Gastrocnemius medialis (tissue), 4 donors: Measurements from ENCODE around the gene RIPK4. TPM values are rescaled to one million over a fixed set of nuclear protein-coding genes. Genes with fewer than 3 reads are reported as not detected.

ENCODE experiments used
- ATAC-seq, 2 donors: fragments of 150-250 bp; one replicate each; pipeline ENCODE4 v1.9.1; 2016
- DNase-seq, 2 donors: peaks; one replicate each; pipeline ENCODE4 v3.0.0-alpha.2; 2019
- H3K27ac ChIP-seq, 4 donors: fragments of 200-600 bp; sonication (generic); 1 replicate in 1 of 4; 2 replicates in 3 of 4; pipeline ENCODE4 v1.5.1; 2016 to 2018; ENCODE audit warnings: mild to moderate bottlenecking in 2 of 4, moderate library complexity in 1 of 4
- H3K27me3 ChIP-seq, 3 donors: fragments of 200-600 bp; sonication (generic) in 2 of 3; 1 replicate in 1 of 3; 2 replicates in 2 of 3; pipeline versions ENCODE4 v1.5.1 to v1.6.0; 2016 to 2019; ENCODE audit warnings: mild to moderate bottlenecking in 1 of 3, moderate library complexity in 1 of 3
- H3K36me3 ChIP-seq, 2 donors: fragments of 200-600 bp; sonication (generic) in 1 of 2; one replicate each; pipeline ENCODE4 v1.5.1; 2017 to 2018
- H3K4me1 ChIP-seq, 2 donors: fragments of 200-600 bp; sonication (generic) in 1 of 2; one replicate each; pipeline ENCODE4 v1.5.1; 2016 to 2017; ENCODE audit warnings: mild to moderate bottlenecking in 2 of 2
- H3K4me3 ChIP-seq, 4 donors: fragments of 200-600 bp; sonication (generic) in 3 of 4; 1 replicate in 1 of 4; 2 replicates in 3 of 4; pipeline ENCODE4 v1.5.1; 2016 to 2019; ENCODE audit warnings: mild to moderate bottlenecking in 2 of 4
- H3K9me3 ChIP-seq, 3 donors: fragments of 200-600 bp; sonication (generic) in 2 of 3; 1 replicate in 1 of 3; 2 replicates in 2 of 3; pipeline ENCODE4 v1.5.1; 2016 to 2019
- POLR2A ChIP-seq, 2 donors: fragments of 450-650 bp; IDR thresholded peaks; one replicate each; pipeline ENCODE4 v1.6.1; 2017; ENCODE audit warnings: antibody characterized with exemption in 2 of 2, mild to moderate bottlenecking in 2 of 2, moderate library complexity in 2 of 2
- in situ Hi-C, 4 donors: fragments of 200-750 bp; cut with MboI; loops; one replicate each; pipeline versions ENCODE4 v1.15.0 to v1.8.0; 2017; ENCODE audit warnings: low sequenced_read_pairs in 4 of 4
- intact Hi-C: fragments of 100-400 bp; cut with DNase I; formaldehyde crosslinking; loops from one replicate; pipeline ENCODE4 v1.15.1; 2023; ENCODE audit warnings: low total_unique reads
- total RNA-seq, 4 donors: library from RNA; depleted of rRNA; stranded (reverse); fragments of >200 nt; gene quantifications; one replicate each; pipeline versions ENCODE4 v1.1.0 to v1.2.3, GENCODE V29; 2016
- TF ChIP-seq, protein P1 (sequence below), 5 experiments: fragments of 450-650 bp in 3 of 5; fragments of 200-600 bp in 2 of 5; sonication (generic) in 2 of 5; IDR thresholded peaks in 4 of 5; conservative IDR thresholded peaks in 1 of 5; 1 replicate in 4 of 5; 2 replicates in 1 of 5; pipeline ENCODE4 v1.5.1; 2016 to 2019; ENCODE audit warnings: antibody characterized with exemption in 5 of 5, mild to moderate bottlenecking in 3 of 5, moderate library complexity in 3 of 5

Gene RIPK4
- total RNA-seq, 4 donors from 2014 or later: 0.04 to 0.07 TPM; not detected in 2

DNA sequence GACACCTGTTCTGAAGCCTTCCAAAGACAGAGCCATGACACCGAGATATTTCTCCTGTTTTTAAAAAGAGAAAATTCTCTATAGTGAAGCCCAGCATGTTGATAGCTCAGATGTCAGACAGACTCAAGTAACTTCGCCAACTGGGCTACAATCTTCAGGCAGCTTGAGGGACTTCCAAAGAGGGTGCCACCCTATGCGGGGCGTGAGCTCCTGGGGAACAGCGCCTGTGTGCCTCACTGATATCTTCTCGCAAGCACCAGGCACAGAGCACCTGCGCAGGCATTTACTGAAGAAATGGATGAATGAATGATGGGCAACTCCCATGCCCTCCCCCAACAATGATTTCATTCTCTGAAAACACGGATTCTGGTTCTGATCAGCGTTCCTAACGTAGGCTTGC, 17.6 kb downstream of the RIPK4 start:
- H3K36me3 ChIP-seq: no peaks in the 10 kb centered on the region
- no peaks in the 10 kb centered on the region for H3K27me3 ChIP-seq
- in situ Hi-C loops (no loop called here), intact Hi-C loops (no loop called here)
- TF ChIP-seq, protein P1, sequence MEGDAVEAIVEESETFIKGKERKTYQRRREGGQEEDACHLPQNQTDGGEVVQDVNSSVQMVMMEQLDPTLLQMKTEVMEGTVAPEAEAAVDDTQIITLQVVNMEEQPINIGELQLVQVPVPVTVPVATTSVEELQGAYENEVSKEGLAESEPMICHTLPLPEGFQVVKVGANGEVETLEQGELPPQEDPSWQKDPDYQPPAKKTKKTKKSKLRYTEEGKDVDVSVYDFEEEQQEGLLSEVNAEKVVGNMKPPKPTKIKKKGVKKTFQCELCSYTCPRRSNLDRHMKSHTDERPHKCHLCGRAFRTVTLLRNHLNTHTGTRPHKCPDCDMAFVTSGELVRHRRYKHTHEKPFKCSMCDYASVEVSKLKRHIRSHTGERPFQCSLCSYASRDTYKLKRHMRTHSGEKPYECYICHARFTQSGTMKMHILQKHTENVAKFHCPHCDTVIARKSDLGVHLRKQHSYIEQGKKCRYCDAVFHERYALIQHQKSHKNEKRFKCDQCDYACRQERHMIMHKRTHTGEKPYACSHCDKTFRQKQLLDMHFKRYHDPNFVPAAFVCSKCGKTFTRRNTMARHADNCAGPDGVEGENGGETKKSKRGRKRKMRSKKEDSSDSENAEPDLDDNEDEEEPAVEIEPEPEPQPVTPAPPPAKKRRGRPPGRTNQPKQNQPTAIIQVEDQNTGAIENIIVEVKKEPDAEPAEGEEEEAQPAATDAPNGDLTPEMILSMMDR (IDR thresholded peaks at IDR 0.05 in 4 of 5, conservative IDR thresholded peaks at IDR 0.05 in 1 of 5): no peak
- no peak for TF ChIP-seq POLR2A (IDR thresholded peaks at IDR 0.05)
- H3K4me1 ChIP-seq: no peaks in the 10 kb centered on the region
- H3K4me3 ChIP-seq: no peak overlapping the region
- no peak overlapping the region for H3K27ac ChIP-seq
- no peaks in the 10 kb centered on the region for H3K9me3 ChIP-seq
- ATAC-seq (no peak), DNase-seq (no peak)

DNA sequence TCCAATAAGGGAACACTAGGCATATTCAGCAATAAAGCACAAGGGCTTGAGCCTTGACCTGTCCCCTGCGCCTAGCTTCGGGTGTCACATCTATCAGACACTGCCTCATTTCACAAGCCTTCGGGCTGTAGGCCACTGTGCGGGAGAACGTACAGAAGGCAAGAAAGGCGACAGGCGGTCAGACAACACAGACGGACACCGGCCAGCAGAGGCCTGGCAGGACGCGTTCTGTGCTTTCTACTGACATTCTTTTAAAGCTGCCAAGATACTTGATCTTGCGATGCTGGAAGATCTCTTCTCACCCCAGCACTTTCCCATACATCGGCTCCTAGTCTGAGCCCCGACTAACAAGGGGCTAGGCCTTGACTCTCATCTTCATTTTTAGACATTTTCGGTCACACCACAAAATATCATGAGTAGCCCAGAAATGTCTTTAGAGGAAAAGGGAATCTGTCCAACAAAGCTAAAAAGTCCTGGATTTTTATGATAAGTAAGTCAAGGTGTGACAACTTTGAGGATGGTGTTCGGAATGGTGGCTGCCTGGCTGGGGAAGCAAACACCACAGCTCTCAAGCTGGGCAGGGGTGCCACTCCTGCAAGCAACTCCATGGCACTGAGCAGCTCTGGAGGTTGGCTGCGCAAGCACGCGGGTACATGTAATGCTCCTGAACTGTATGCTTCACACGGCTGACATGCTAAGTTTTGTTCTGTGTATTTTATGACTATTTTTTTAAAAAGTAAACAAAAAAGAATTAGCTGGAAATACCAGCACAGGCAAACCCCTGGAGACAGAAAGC, 18.7 kb downstream of the RIPK4 start:
- intact Hi-C loops (no loop called here), in situ Hi-C loops (no loop called here)
- Histone ChIP-seq H3K27me3 (peaks cover 0 to 2% (median 0%) of the 10 kb centered on the region in 3 donors), H3K4me1 (no peaks in the 10 kb centered on the region), H3K27ac (no peak overlapping the region), H3K36me3 (no peaks in the 10 kb centered on the region), H3K9me3 (no peaks in the 10 kb centered on the region), H3K4me3 (no peak overlapping the region)
- TF ChIP-seq, protein P1 (IDR thresholded peaks at IDR 0.05 in 4 of 5, conservative IDR thresholded peaks at IDR 0.05 in 1 of 5): no peak
- no peak for TF ChIP-seq POLR2A (IDR thresholded peaks at IDR 0.05)
- no peak for ATAC-seq
- no peak for DNase-seq

DNA sequence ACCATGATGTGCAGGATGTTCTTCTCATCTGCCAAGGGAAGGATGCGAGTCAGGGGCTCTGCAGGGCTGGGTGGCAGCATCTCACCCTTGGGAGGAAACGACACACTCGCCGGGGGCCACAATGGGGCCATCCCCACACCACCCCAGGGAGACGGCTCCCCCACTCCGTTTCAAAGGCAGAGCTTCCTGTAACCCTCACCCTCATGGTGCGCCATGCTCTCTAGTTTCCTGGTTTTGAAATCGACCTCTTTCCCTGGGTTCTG, 20.2 kb downstream of the RIPK4 start:
- TF ChIP-seq POLR2A (IDR thresholded peaks at IDR 0.05): no peak
- TF ChIP-seq, protein P1 (IDR thresholded peaks at IDR 0.05 in 4 of 5, conservative IDR thresholded peaks at IDR 0.05 in 1 of 5): no peak
- no peak for ATAC-seq
- no peak overlapping the region for H3K4me3 ChIP-seq

DNA sequence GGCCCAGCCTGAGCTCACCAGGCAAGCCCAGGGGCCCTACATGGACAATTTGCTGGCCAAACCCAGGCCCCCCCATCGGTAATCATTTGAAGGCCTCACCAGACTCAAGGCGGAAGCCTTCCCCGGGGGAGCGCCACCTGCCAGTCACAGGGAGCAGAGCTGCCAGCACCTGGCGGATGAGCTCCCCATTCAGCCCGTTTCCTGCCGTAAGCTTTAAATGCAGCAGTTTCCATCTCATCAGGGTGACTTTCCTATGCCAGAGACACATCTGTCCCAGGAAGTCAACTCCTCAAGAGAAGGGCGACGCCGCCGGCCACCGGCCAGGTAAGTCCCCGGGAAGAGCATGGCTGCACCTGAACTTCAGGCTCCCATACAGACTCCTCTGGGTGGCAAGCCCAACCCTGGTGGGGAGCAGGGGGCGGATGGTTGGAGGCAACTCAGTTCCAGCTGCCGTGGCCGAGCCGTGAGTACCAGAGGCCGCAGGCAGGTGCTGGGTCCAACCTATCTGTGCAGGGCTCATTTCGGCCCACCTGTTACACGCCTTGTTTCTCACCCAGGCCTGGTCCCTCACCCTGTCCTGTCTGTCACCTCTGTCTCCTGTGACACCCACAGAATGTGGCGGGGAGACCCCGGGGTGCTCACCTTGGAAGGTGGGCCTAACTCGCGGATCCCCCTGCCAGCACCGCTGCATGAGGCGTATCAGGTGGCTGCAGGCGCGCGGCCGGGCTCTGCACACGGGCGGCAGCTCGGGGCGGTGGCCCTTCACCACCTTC, 20.7 kb downstream of the RIPK4 start:
- Histone ChIP-seq H3K36me3 (no peaks in the 10 kb centered on the region), H3K9me3 (no peaks in the 10 kb centered on the region), H3K27me3 (peaks cover 0 to 5% (median 0%) of the 10 kb centered on the region in 3 donors), H3K4me1 (no peaks in the 10 kb centered on the region), H3K27ac (no peak overlapping the region), H3K4me3 (no peak overlapping the region)
- TF ChIP-seq, protein P1 (IDR thresholded peaks at IDR 0.05 in 4 of 5, conservative IDR thresholded peaks at IDR 0.05 in 1 of 5): no peak
- no peak for TF ChIP-seq POLR2A (IDR thresholded peaks at IDR 0.05)
- in situ Hi-C loops (no loop called here), intact Hi-C loops (no loop called here)
- no peak for ATAC-seq
- no peak for DNase-seq

More for the DNA sequence above, 20.2 kb downstream of the RIPK4 start:
- Histone ChIP-seq H3K27me3 (peaks cover 0 to 5% (median 0%) of the 10 kb centered on the region in 3 donors), H3K27ac (no peak overlapping the region), H3K9me3 (no peaks in the 10 kb centered on the region), H3K4me1 (no peaks in the 10 kb centered on the region), H3K36me3 (no peaks in the 10 kb centered on the region)
- DNase-seq: no peak
- intact Hi-C loops (no loop called here), in situ Hi-C loops (no loop called here)
